MM.1S (cell line): Measurements from ENCODE around the gene CLDN20.

Experiments
- DNase-seq: peaks from one replicate; pipeline ENCODE4 v3.0.0-alpha.2; 2015
- H2AFZ ChIP-seq: fragments of 300-600 bp; sonication (generic); 2 replicates; pipeline ENCODE4 v1.6.0; 2016; ENCODE audit warnings: antibody characterized with exemption, low read length
- H3F3A ChIP-seq: fragments of 300-600 bp; sonication (generic); 2 replicates; pipeline ENCODE4 v1.6.1; 2016; ENCODE audit warnings: mild to moderate bottlenecking, antibody characterized with exemption, low read length, moderate library complexity, mixed read lengths; ENCODE audit not compliant: insufficient read depth
- H3K27ac ChIP-seq: fragments of 300-600 bp; sonication (generic); 2 replicates; pipeline ENCODE4 v1.5.1; 2016; ENCODE audit warnings: mild to moderate bottlenecking, low read length
- H3K27me3 ChIP-seq: fragments of 300-600 bp; sonication (generic); replicated peaks from 2 replicates; pipeline ENCODE4 v1.6.0; 2016; ENCODE audit warnings: low read length; ENCODE audit not compliant: insufficient read depth
- H3K36me3 ChIP-seq: fragments of 300-600 bp; sonication (generic); replicated peaks from 2 replicates; pipeline ENCODE4 v1.6.1; 2016; ENCODE audit warnings: mild to moderate bottlenecking, low read length, mixed read lengths; ENCODE audit not compliant: insufficient read depth
- H3K4me1 ChIP-seq: fragments of 300-600 bp; sonication (generic); 2 replicates; pipeline ENCODE4 v1.6.1; 2016; ENCODE audit warnings: low read length, mixed read lengths
- H3K4me2 ChIP-seq: fragments of 300-600 bp; sonication (generic); 2 replicates; pipeline ENCODE4 v1.6.0; 2016; ENCODE audit warnings: low read depth, low read length
- H3K4me3 ChIP-seq: fragments of 300-600 bp; sonication (generic); 2 replicates; pipeline ENCODE4 v1.5.1; 2016; ENCODE audit warnings: low read length, mixed read lengths
- H3K79me2 ChIP-seq: fragments of 300-600 bp; sonication (generic); 2 replicates; pipeline ENCODE4 v1.6.1; 2016; ENCODE audit warnings: mixed run types, low read length, mixed read lengths
- H3K9ac ChIP-seq: fragments of 300-600 bp; sonication (generic); 2 replicates; pipeline ENCODE4 v1.6.1; 2016; ENCODE audit warnings: low read length, mixed read lengths
- H3K9me2 ChIP-seq: fragments of 300-600 bp; sonication (generic); replicated peaks from 2 replicates; pipeline ENCODE4 v1.6.1; 2016; ENCODE audit warnings: mild to moderate bottlenecking, low read length, mixed read lengths; ENCODE audit not compliant: insufficient read depth
- H3K9me3 ChIP-seq: fragments of 300-600 bp; sonication (generic); replicated peaks from 2 replicates; pipeline ENCODE4 v1.6.1; 2016; ENCODE audit warnings: mild to moderate bottlenecking, low read length, mixed read lengths; ENCODE audit not compliant: insufficient read depth
- H4K20me1 ChIP-seq: fragments of 300-600 bp; sonication (generic); 2 replicates; pipeline ENCODE4 v1.6.1; 2016; ENCODE audit warnings: mild to moderate bottlenecking, low read length, moderate library complexity, mixed read lengths; ENCODE audit not compliant: insufficient read depth
- CTCF ChIP-seq: fragments of 300-600 bp; sonication (generic); IDR thresholded peaks from 2 replicates; pipeline ENCODE4 v1.5.1; 2016; ENCODE audit warnings: antibody characterized with exemption, low read length, mixed read lengths
- EZH2 ChIP-seq: fragments of 300-600 bp; sonication (generic); optimal IDR thresholded peaks from 2 replicates; pipeline ENCODE3; 2017; ENCODE audit warnings: low read depth, mild to moderate bottlenecking, antibody characterized with exemption, low read length, mixed read lengths
- EZH2phosphoT487 ChIP-seq: fragments of 300-600 bp; sonication (generic); IDR thresholded peaks from 2 replicates; pipeline ENCODE4 v1.6.1; 2018; ENCODE audit warnings: antibody characterized with exemption, low read length

The CLDN20 gene

GRCh38 chr6:155247618-155248007 is 16.2 kb upstream of the CLDN20 start:
- no peak overlapping the region for H3K27ac ChIP-seq
- no peak overlapping the region for H2AFZ ChIP-seq
- H3F3A ChIP-seq = no peaks in the 10 kb centered on the region
- H3K27me3 ChIP-seq = no peaks in the 10 kb centered on the region
- H3K9me3 ChIP-seq = no peaks in the 10 kb centered on the region
- no peaks in the 10 kb centered on the region for H3K79me2 ChIP-seq
- DNase-seq = no peak
- H3K4me2 ChIP-seq = no peak overlapping the region
- H3K4me1 ChIP-seq = no peaks in the 10 kb centered on the region
- H3K9me2 ChIP-seq = no peaks in the 10 kb centered on the region
- H3K36me3 ChIP-seq = no peaks in the 10 kb centered on the region
- H3K9ac ChIP-seq = no peak overlapping the region
- H4K20me1 ChIP-seq = no peaks in the 10 kb centered on the region
- no peak overlapping the region for H3K4me3 ChIP-seq
- no peak for TF ChIP-seq EZH2phosphoT487
- TF ChIP-seq CTCF = no peak
- TF ChIP-seq EZH2 = no peak

GRCh38 chr6:155248008-155249001 is 15.5 kb upstream of the CLDN20 start:
- Histone ChIP-seq H3K9me3 (no peaks in the 10 kb centered on the region), H3K36me3 (no peaks in the 10 kb centered on the region), H3K27me3 (no peaks in the 10 kb centered on the region), H3K4me1 (no peaks in the 10 kb centered on the region), H3K4me2 (no peak overlapping the region), H3K9ac (no peak overlapping the region), H3K4me3 (no peak overlapping the region), H2AFZ (no peak overlapping the region), H3K27ac (no peak overlapping the region), H3K79me2 (no peaks in the 10 kb centered on the region), H3F3A (no peaks in the 10 kb centered on the region), H3K9me2 (no peaks in the 10 kb centered on the region), H4K20me1 (no peaks in the 10 kb centered on the region)
- TF ChIP-seq EZH2phosphoT487 (no peak), EZH2 (no peak), CTCF (no peak)
- DNase-seq = no peak

GRCh38 chr6:155250701-155251381 is 13.0 kb upstream of the CLDN20 start:
- TF ChIP-seq CTCF = no peak
- TF ChIP-seq EZH2phosphoT487 = no peak
- TF ChIP-seq EZH2 = no peak
- no peaks in the 10 kb centered on the region for H3F3A ChIP-seq
- DNase-seq = no peak
- no peak overlapping the region for H3K9ac ChIP-seq
- no peak overlapping the region for H3K27ac ChIP-seq
- no peaks in the 10 kb centered on the region for H3K9me2 ChIP-seq
- H3K4me3 ChIP-seq = no peak overlapping the region
- no peaks in the 10 kb centered on the region for H4K20me1 ChIP-seq
- H3K9me3 ChIP-seq = no peaks in the 10 kb centered on the region
- no peak overlapping the region for H2AFZ ChIP-seq
- H3K4me1 ChIP-seq = no peaks in the 10 kb centered on the region
- H3K27me3 ChIP-seq = no peaks in the 10 kb centered on the region
- no peaks in the 10 kb centered on the region for H3K36me3 ChIP-seq
- no peaks in the 10 kb centered on the region for H3K79me2 ChIP-seq
- H3K4me2 ChIP-seq = no peak overlapping the region
